GM21529 (cell line): ENCODE results near the gene TMEM204.

Source experiments
- ATAC-seq: cut with Tn5 transposase; IDR thresholded peaks from one replicate; pipeline ENCODE4 v1.9.1; 2021; ENCODE audit not compliant: unreplicated experiment

TMEM204 gene

GRCh38 chr16:1537138-1537577, 3.7 kb downstream of the TMEM204 start:
- ATAC-seq, result no peak

DNA sequence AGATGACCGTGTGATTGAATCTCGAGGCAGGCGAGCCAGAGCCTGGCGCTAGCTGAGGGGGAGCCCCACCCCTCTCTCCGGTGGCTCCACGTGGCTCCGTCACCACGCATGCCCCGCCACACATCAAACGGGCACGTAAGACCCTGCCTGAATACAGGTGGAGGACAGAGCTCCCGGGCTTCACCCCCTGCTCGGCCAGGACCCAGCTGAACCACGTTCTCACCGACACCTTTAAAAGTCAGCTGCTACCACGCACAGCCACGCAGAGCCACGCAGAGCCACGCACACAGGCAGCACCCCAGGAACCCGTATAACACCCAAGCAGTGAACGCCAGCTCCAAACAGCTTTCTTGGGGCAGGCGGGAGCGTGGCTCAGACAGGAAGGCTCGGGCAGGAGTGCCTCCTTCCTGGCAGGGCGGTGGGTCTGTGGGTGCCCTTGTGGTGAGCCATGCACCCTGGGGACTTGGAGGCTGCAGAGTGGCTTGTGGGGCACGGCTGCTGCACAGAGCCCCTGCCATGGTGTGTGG, 4.4 kb downstream of the TMEM204 start:
- no peak for ATAC-seq

- ATAC-seq, result no peak
Measured at GRCh38 chr16:1538804-1539520, 5.5 kb downstream of the TMEM204 start.

DNA sequence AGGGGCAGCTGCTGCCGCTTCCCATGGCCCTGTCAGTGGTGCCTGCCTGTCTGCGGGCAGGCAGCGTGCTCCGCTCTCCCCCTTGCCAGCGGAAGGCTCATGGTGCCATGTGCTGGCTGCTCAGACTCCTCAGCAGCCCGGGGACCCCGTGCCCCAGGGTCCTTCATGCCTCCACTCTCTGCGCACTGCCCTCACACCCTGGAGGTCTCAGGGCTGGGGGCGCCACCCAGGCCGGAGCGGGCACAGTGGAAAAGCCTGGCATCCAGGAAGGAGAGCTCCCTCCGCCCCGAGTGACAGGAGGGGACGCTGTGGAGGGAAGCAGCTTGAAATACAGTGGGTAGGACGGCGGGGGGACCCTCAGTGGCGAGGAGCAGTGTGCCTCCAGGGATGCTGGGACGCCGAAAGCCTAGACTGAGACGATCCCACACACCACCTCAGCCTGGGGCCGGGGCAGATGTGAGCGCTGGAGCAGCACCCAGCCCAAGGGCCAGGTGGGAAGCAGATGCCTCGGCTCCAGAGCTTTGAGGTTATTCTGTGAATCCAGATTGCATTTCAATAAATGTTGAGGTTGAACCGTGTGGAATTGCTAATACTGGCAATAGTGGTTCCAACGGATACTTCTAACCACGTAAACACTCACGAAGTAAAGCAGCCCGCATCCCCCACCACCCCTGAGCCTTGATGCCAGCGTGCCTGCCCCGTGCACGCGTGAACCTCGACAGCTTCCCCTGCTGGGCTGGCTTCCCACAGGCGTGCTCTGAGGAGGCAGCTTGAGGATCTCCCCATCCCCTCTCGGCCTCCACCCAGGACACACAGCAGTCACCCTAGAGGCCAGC, 6.5 kb downstream of the TMEM204 start:
- no peak for ATAC-seq

GRCh38 chr16:1540556-1540855, 7.0 kb downstream of the TMEM204 start:
- no peak for ATAC-seq

GRCh38 chr16:1541293-1542165, 8.1 kb downstream of the TMEM204 start:
- no peak for ATAC-seq

DNA sequence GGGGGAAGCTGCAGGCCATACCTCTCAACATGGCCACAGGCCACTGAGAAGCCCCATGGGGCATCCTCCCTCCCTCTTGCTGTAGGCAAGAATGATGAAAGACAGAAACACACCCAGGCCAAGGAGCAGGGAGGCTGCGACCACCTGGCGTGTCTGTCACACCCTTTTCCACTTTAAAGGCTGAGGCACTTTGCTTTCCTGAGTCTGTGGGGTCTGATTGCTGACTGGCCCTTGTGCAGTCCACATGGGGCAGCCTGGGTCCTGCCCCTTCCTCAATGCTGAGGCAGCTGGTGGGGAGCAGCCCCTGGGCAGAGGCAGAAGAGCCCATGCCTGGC, 8.7 kb downstream of the TMEM204 start:
- no peak for ATAC-seq

DNA sequence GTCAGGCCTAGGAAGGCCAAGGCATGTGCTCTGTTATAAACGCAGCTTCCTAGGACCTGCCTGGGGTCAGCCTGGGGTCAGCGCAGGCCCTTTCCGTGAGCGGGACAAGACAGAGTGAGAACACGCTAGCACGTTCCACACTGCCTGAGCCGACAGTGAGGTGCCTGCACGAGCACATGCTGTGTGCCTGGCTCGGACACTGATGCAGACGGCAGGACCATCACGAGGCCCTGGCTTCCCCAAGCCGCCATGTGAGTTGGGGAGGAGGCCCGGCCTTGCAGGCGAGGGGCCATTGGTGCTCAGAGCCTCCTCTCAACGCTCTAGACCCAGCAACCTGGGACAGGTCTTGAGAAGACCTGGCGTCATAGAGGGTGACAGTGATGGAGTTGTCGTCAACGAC, 9.1 kb downstream of the TMEM204 start:
- ATAC-seq, result no peak

- no peak for ATAC-seq
Measured at GRCh38 chr16:1543085-1543896, 9.8 kb downstream of the TMEM204 start.

DNA sequence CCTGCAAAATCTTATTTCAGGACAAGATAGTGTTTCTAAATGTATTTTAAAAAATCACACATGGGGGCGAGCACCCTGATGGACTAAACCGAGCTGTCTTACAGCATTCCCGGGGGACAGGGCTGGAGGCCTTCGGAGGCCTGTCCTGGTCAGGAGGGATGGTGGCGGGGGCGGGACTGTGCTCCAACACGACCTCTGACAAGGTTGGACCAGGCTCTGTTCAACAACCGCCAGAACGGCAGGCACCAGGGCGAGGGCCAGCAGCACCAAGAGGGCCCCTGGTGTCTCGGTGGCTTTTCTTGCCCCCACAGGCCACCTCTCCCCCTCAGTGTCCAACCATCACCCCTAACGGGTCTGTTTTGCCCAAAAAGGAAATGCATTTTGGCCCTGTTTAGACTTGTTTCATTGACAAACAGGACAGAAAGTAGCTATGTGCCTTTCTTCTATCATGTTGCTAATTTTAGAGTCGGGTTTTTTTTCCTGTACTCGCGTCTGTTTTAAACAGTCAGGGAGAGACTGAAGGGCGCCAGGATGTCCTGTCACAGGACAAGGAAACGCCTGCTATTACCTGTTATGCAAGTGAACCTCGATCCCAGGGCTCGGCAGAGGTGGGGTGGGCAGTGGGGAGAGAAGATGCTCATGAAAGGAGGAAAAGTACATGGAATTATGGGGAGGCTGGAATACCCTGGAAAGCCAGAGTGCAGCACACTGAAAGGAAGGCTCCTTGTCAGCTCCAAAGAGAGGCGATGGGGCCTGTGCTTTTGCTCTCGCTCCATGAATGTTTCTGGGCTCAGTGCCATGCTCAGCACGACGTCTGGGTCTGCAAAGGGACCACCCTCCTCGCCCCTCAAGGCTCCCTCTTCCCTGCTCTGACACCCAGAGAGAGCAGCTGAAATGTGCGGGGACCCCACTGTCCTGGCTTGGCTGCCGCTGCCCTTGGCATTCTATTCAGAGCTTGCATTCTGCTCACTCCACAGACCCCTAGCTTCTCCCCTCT, 11.9 kb downstream of the TMEM204 start:
- ATAC-seq, result no peak

- ATAC-seq, result no peak
Measured at GRCh38 chr16:1546430-1546829, 13.0 kb downstream of the TMEM204 start.

- no peak for ATAC-seq
Measured at GRCh38 chr16:1548233-1548632, 14.8 kb downstream of the TMEM204 start.

GRCh38 chr16:1548727-1549126, 15.3 kb downstream of the TMEM204 start:
- ATAC-seq, result no peak

GRCh38 chr16:1550069-1550468, 16.6 kb downstream of the TMEM204 start:
- no peak for ATAC-seq

- no peak for ATAC-seq
Measured at GRCh38 chr16:1550696-1551095, 17.2 kb downstream of the TMEM204 start.

GRCh38 chr16:1551166-1551565, 17.7 kb downstream of the TMEM204 start:
- ATAC-seq, result no peak

DNA sequence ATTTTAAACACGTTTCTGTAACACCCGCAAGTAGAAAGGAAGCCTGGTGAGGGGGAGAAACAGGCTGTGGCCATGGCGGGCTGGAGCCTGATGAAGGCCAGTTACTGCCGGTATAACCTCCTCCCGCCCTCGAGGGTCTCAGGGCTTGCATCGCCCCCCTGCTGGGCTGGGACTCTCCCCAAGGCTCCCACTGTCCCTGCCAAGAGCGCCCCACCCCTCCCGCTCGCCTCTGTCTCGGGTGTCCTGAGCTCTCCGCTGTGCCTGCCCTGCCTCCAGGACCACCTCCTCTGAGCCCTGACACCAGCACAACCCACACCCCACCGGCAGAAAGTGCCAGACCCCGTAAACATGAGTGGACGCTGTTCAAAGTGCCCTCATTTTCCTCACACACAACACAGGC, 18.7 kb downstream of the TMEM204 start:
- no peak for ATAC-seq

DNA sequence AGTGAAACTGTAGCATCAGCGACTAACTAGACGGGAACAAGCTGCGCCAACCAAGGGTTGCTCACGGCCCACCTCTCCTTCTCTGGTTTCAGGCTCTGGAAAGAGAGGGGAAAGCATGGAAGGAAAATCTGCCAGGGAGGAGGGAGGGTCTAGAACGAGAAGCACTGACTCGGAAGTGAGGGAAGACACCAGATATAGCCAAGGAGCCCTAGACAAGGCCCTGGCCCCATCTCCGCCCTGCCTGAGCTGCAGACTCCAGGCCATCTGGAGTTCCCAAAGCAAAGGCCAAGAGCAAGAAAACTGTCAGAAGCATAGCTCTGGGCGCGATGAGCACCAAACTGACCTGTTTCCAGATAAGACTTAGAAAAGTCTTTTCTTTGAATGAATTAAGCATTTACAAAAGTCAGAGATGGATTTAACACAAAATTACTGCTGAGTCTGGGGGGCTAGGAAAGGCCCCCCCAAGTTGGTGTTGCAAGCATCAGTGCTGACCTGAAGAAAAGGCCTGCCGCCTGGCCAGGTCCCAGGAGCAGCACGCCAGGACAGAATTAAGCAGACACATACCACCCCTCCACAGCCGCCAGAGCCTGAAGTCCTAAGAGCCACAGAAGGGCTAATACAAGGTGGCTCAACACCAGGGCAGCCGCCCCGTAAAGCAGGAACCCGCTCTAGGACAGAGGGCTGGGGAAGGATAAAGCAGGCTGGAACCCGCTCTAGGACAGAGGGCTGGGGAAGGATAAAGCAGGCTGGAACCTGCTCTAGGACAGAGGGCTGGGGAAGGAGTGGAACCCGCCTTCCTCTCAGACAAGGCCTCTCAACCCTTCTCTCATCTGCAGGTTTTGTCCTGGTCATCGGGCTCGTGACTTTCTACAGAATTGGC, 20.7 kb downstream of the TMEM204 start:
- no peak for ATAC-seq
